ENCODE measurements around the gene ROBO1.
"Not testable (repeated sequence)": the region's sequence is repeated elsewhere in the genome, so short reads cannot be mapped to it uniquely, and the experiment has no call there.

ROBO1 gene

DNA sequence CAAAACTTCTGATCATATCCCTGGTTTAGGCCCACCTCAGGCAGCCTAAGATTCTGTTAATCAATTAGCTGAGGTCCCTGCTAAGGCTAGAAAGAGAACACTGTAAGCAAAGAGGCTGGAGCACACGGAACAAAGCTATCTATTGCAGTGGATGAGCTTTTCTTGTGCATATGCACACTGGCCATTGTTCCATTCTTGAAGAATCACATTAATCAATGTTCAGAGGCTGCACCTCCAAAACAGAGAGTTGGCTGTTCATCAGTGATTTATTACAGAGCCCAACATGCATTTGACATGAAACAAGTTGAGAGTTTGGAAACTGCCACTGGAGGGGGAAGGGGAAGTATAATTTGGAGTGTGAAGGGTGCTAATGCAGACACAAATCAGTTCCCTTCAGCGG lies 873.0 kb downstream of the ROBO1 start:
- H3K4me3 ChIP-seq (ENCODE audit: control insufficient read depth, low read depth, low read length): no peak overlapping the region
- no peak for TF ChIP-seq CTCF (conservative IDR thresholded peaks at IDR 0.05; ENCODE audit: control insufficient read depth, insufficient read depth, low read depth, low read length)
- no peak for DNase-seq (ENCODE audit: low read depth)

- no peak overlapping the region for H3K4me3 ChIP-seq (ENCODE audit: control insufficient read depth, low read depth, low read length)
- no peak for DNase-seq (ENCODE audit: low read depth)
- TF ChIP-seq CTCF (conservative IDR thresholded peaks at IDR 0.05; ENCODE audit: control insufficient read depth, insufficient read depth, low read depth, low read length): no peak
These were observed 874.6 kb downstream of the ROBO1 start for GRCh38 chr3:78893161-78893560.

DNA sequence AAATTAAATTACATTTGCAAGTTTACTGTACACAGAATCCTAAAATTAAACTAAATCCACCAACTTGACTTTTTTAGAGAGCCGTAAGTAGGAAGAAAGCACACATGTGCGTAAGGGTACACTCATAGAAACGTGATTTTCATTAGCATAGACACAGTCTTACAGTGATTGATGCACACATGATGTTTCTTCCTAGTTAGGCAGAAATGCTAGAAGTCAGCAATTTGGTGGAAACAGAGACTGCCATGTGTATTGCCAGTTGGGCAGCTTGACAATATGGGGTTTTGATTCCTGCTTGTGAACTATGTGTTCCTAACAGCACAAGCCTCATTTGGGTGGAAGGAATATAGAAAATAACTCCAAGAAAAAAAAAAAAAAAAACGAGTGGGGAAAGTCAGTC lies 878.5 kb downstream of the ROBO1 start:
- peak; percentile 68 for DNase-seq (ENCODE audit: low read depth)
- no peak for TF ChIP-seq CTCF (conservative IDR thresholded peaks at IDR 0.05; ENCODE audit: control insufficient read depth, insufficient read depth, low read depth, low read length)
- no peak overlapping the region for H3K4me3 ChIP-seq (ENCODE audit: control insufficient read depth, low read depth, low read length)

GRCh38 chr3:78888635-78889034 lies 879.2 kb downstream of the ROBO1 start:
- H3K4me3 ChIP-seq (ENCODE audit: control insufficient read depth, low read depth, low read length): no peak overlapping the region
- no peak for TF ChIP-seq CTCF (conservative IDR thresholded peaks at IDR 0.05; ENCODE audit: control insufficient read depth, insufficient read depth, low read depth, low read length)
- peak; percentile 59 for DNase-seq (ENCODE audit: low read depth)

GRCh38 chr3:78887547-78888011 lies 880.2 kb downstream of the ROBO1 start:
- peak; percentile 62 for DNase-seq (ENCODE audit: low read depth)
- TF ChIP-seq CTCF (conservative IDR thresholded peaks at IDR 0.05; ENCODE audit: control insufficient read depth, insufficient read depth, low read depth, low read length): no peak
- H3K4me3 ChIP-seq (ENCODE audit: control insufficient read depth, low read depth, low read length): no peak overlapping the region

GRCh38 chr3:78887029-78887428 lies 880.8 kb downstream of the ROBO1 start:
- peak; percentile 79 for DNase-seq (ENCODE audit: low read depth)
- no peak for TF ChIP-seq CTCF (conservative IDR thresholded peaks at IDR 0.05; ENCODE audit: control insufficient read depth, insufficient read depth, low read depth, low read length)
- no peak overlapping the region for H3K4me3 ChIP-seq (ENCODE audit: control insufficient read depth, low read depth, low read length)

DNA sequence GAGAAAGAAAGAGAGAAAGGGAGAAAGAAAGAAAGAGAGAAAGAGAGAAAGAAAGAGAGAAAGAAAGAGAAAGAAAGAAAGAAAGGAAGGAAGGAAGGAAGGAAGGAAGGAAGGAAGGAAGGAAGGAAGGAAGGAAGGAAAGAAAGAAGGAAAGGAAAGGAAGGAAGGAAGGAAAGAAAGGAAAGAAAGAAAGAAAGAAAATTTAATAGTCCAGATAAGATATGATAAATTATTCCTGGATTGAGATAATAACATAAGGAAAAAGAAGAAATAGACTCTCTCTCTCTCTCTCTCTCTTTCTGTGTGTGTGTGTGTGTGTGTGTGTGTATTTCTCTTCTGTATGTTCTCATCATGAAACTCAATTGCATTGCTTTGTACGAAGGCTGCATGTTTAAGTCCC lies 883.2 kb downstream of the ROBO1 start:
- not testable (repeated sequence) for H3K4me3 ChIP-seq (ENCODE audit: control insufficient read depth, low read depth, low read length); DNase-seq (ENCODE audit: low read depth)
